ENCODE measurements around the gene OMD. TPM values are rescaled to one million over a fixed set of nuclear protein-coding genes. Genes with fewer than 3 reads are reported as not detected.

OMD gene
- total RNA-seq, 1 donor from 2014 or later = not detected

DNA sequence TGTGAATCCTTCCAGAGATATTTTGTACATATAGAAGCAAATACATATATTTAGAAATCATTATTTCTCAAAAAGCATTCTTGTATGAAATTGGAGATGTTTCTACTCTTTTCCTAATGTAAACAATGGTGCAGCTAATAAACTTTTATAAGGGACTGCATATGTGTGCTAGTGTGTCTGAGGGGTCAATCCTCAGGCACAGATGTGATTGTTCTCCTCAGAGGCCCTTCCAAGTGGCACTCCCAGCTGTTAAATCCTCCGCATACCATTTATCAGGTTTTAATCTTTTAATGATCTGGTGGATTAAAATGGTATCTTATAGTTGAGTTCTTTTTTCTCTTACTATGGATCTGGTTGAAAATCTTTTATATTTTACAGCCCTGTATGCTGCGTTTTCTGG, 5.6 kb upstream of the OMD start:
- Mint-ChIP-seq H3K27me3 (ENCODE audit: low read depth) (no peaks in the 10 kb centered on the region), H3K27ac (no peak overlapping the region), H3K36me3 (no peaks in the 10 kb centered on the region), H3K4me1 (peaks cover 23% of the 10 kb centered on the region), H3K4me3 (no peak overlapping the region), H3K9me3 (peaks cover 3% of the 10 kb centered on the region)
- no peak for TF ChIP-seq CTCF (IDR thresholded peaks at IDR 0.05; ENCODE audit: unreplicated experiment)
- DNase-seq (ENCODE audit: low spot score in 2 of 2, unreplicated experiment in 2 of 2) = no peak

DNA sequence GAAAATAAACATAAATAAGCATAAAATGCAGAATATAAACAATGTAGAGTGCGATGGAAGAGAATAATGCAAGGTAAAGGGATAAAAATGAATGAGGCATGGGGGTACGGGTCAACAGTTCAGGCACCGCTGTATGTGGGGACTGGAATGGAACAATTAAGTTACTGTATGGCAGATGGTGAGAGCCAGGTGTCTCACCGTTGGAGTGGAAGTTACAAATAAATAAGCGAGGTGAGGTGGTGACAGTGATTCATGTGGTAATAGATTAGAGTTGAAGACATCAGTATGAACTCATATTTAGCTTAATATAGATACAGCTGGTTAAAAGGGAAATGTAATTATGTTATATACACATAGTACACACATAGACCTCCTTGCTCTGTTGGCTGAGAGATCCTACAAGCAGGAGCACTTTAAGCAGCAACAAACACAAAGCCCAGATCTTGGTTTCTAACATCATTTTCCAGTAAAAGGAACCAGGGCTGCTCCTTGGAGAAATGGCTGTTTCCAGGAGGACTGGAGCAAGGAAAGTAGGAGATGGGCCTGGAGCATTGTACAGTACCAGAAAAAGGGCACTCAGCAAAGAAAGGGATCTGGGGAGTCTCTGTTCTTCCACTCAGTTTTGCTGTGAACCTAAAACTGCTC, 2.4 kb upstream of the OMD start:
- Mint-ChIP-seq H3K4me1 (peaks cover 28% of the 10 kb centered on the region), H3K27ac (peak overlapping the region; percentile 41), H3K9me3 (no peaks in the 10 kb centered on the region), H3K27me3 (ENCODE audit: low read depth) (no peaks in the 10 kb centered on the region), H3K4me3 (no peak overlapping the region), H3K36me3 (no peaks in the 10 kb centered on the region)
- no peak for DNase-seq (ENCODE audit: low spot score in 2 of 2, unreplicated experiment in 2 of 2)
- TF ChIP-seq CTCF (IDR thresholded peaks at IDR 0.05; ENCODE audit: unreplicated experiment) = no peak

- TF ChIP-seq CTCF (IDR thresholded peaks at IDR 0.05; ENCODE audit: unreplicated experiment) = no peak
- DNase-seq (ENCODE audit: low spot score in 2 of 2, unreplicated experiment in 2 of 2) = no peak
- Mint-ChIP-seq H3K9me3 (no peaks in the 10 kb centered on the region), H3K4me3 (no peak overlapping the region), H3K27me3 (ENCODE audit: low read depth) (no peaks in the 10 kb centered on the region), H3K36me3 (no peaks in the 10 kb centered on the region), H3K27ac (peak overlapping the region; percentile 35), H3K4me1 (peaks cover 28% of the 10 kb centered on the region)
These were observed 1.2 kb upstream of the OMD start for GRCh38 chr9:92425474-92425873.

DNA sequence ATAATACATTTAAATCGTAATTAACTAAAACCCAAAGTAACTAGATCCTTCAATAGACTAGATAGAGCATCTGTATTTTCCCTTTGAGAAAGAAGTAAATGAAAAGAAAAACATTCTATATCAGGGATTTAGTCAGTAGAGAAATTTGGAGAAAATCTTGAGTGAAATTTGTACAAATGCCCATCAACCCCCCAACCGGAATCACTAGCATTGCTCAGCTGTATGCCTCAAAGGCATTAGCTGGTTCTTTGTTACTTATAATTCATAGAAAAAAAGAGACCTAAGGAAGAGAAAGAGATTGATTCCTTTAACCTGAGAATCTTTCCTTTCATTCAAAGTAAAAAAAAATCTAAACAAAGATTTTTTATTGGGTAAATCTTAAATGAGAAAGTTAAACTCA, 659 bp downstream of the OMD start:
- TF ChIP-seq CTCF (IDR thresholded peaks at IDR 0.05; ENCODE audit: unreplicated experiment) = no peak
- Mint-ChIP-seq H3K27ac (no peak overlapping the region), H3K9me3 (no peaks in the 10 kb centered on the region), H3K4me3 (no peak overlapping the region), H3K27me3 (ENCODE audit: low read depth) (no peaks in the 10 kb centered on the region), H3K36me3 (no peaks in the 10 kb centered on the region), H3K4me1 (peaks cover 25% of the 10 kb centered on the region)
- no peak for DNase-seq (ENCODE audit: low spot score in 2 of 2, unreplicated experiment in 2 of 2)

DNA sequence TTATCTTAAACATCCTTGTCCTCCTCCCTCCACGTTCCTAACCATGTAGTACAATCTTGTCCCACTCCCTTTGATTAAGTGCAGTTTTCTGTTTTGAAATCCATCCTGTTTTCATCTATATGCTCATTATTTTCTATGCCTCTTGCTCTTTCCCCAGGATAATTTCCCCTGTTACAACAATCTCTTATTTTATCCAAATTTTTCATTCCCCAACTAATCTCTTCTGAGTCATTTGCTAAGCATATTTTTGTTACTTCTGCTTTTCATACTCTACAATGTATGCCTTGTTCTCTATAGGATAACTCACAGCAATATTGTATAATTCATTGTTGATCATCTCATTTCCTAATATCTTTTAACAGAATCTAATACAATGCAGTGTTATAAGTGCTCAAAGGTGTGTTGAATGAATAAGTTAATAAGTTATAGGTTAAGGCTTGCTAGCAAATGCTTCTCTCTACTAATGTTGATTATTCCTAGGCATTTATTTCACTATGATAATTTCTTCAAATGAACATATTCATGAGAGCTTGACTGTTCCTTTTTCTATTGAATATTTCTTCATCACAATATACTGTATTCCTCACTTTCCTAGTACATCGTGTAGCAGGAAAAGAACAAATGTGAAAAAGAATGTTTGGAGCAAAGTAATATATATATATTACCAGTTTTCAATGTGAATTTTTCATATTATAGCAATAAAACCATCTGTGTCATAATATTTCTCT, 1.5 kb downstream of the OMD start:
- H3K27ac Mint-ChIP-seq = no peak overlapping the region
- no peaks in the 10 kb centered on the region for H3K27me3 Mint-ChIP-seq (ENCODE audit: low read depth)
- H3K36me3 Mint-ChIP-seq = no peaks in the 10 kb centered on the region
- no peak for DNase-seq (ENCODE audit: low spot score in 2 of 2, unreplicated experiment in 2 of 2)
- no peaks in the 10 kb centered on the region for H3K9me3 Mint-ChIP-seq
- peaks cover 25% of the 10 kb centered on the region for H3K4me1 Mint-ChIP-seq
- no peak for TF ChIP-seq CTCF (IDR thresholded peaks at IDR 0.05; ENCODE audit: unreplicated experiment)
- H3K4me3 Mint-ChIP-seq = no peak overlapping the region

All from mesothelial cell of epicardium (in vitro differentiated cells).